Upper lobe of left lung (tissue), 6 donors: ENCODE measurements around the gene MPC1. TPM values are rescaled to one million over a fixed set of nuclear protein-coding genes. Genes with fewer than 3 reads are reported as not detected.
"Not testable (repeated sequence)": the region's sequence is repeated elsewhere in the genome, so short reads cannot be mapped to it uniquely, and the experiment has no call there.

Experiments used
- ATAC-seq, 2 donors: fragments of 200-7000 bp; cut with Tn5 transposase; one replicate each; pipeline ENCODE4 v1.9.1; 2022; ENCODE audit warnings: mild to moderate bottlenecking in 2 of 2, moderate library complexity in 2 of 2; ENCODE audit not compliant: low FRiP score in 2 of 2
- DNase-seq, 2 donors: peaks; one replicate each; pipeline ENCODE4 v3.0.0-alpha.2; 2019 to 2020
- H3K27ac ChIP-seq, 4 donors: fragments of 200-600 bp; sonication (generic); one replicate each; pipeline ENCODE4 v1.5.1; 2016 to 2019
- H3K27me3 ChIP-seq, 4 donors: fragments of 200-600 bp; sonication (generic); one replicate each; pipeline ENCODE4 v1.5.1; 2017 to 2019
- H3K36me3 ChIP-seq, 4 donors: fragments of 200-600 bp; sonication (generic); one replicate each; pipeline ENCODE4 v1.5.1; 2016 to 2019
- H3K4me1 ChIP-seq, 4 donors: fragments of 200-600 bp; sonication (generic); one replicate each; pipeline ENCODE4 v1.5.1; 2018 to 2019
- H3K4me3 ChIP-seq, 4 donors: fragments of 200-600 bp; sonication (generic); one replicate each; pipeline ENCODE4 v1.5.1; 2017 to 2019; ENCODE audit warnings: mild to moderate bottlenecking in 2 of 4, moderate library complexity in 1 of 4
- H3K9me3 ChIP-seq, 4 donors: fragments of 200-600 bp; sonication (generic); one replicate each; pipeline ENCODE4 v1.5.1; 2018 to 2019
- EP300 ChIP-seq, 4 donors: sonication (generic); formaldehyde crosslinking; IDR thresholded peaks; one replicate each; pipeline ENCODE4 v1.5.1; 2017; ENCODE audit warnings: antibody characterized with exemption in 4 of 4, control low read depth in 2 of 4
- POLR2A ChIP-seq, 4 donors: fragments of 450-650 bp; IDR thresholded peaks; one replicate each; pipeline ENCODE4 v1.5.1; 2016 to 2017; ENCODE audit warnings: antibody characterized with exemption in 4 of 4, mild to moderate bottlenecking in 2 of 4
- POLR2AphosphoS5 ChIP-seq, 2 donors: sonication (generic); formaldehyde crosslinking; IDR thresholded peaks; one replicate each; pipeline ENCODE4 v1.5.1; 2017; ENCODE audit warnings: antibody characterized with exemption in 2 of 2
- WGBS, 2 donors: methylation state at CpG; one replicate each; pipeline ENCODE4 v1.1.5; 2017 to 2018; 5-methylcytosine and 5-hydroxymethylcytosine counted together
- total RNA-seq, 6 donors: library from RNA; depleted of rRNA in 4 of 6; stranded (reverse); fragments of >200 nt in 4 of 6; gene quantifications; one replicate each; pipeline versions ENCODE4 v1.1.0 to v1.2.1, GENCODE V29; 2016 to 2021
- TF ChIP-seq, protein P1 (sequence below), 6 experiments: fragments of 450-650 bp in 4 of 6; fragments of 200-600 bp in 2 of 6; sonication (generic) in 2 of 6; IDR thresholded peaks; one replicate each; pipeline ENCODE4 v1.5.1; 2016 to 2019; ENCODE audit warnings: antibody characterized with exemption in 6 of 6
- donor health status: DM: no; HTN: no; CAD: no; lungs with moderate emphysema.
- donor health status: DM: no; HTN: yes; CAD: no; lungs with severe emphysema.

The MPC1 gene
- total RNA-seq, 6 donors from 2014 or later: 17.8 to 74.2 (median 50.7) TPM

- no peak overlapping the region for H3K4me3 ChIP-seq
- no peak for ATAC-seq
- no peaks in the 10 kb centered on the region for H3K9me3 ChIP-seq
- no peaks in the 10 kb centered on the region for H3K4me1 ChIP-seq
- no peak for DNase-seq
- H3K27ac ChIP-seq: no peak overlapping the region
- H3K27me3 ChIP-seq: no peaks in the 10 kb centered on the region
- 65 to 78% methylated on average over 3 of the region's 3 CpGs for WGBS, 2 donors
- peaks cover under 1 to 26% (median 8%) of the 10 kb centered on the region in 4 donors for H3K36me3 ChIP-seq
- TF ChIP-seq POLR2A (IDR thresholded peaks at IDR 0.05) (no peak), POLR2AphosphoS5 (IDR thresholded peaks at IDR 0.05) (no peak), EP300 (IDR thresholded peaks at IDR 0.05) (no peak)
- TF ChIP-seq, protein P1, sequence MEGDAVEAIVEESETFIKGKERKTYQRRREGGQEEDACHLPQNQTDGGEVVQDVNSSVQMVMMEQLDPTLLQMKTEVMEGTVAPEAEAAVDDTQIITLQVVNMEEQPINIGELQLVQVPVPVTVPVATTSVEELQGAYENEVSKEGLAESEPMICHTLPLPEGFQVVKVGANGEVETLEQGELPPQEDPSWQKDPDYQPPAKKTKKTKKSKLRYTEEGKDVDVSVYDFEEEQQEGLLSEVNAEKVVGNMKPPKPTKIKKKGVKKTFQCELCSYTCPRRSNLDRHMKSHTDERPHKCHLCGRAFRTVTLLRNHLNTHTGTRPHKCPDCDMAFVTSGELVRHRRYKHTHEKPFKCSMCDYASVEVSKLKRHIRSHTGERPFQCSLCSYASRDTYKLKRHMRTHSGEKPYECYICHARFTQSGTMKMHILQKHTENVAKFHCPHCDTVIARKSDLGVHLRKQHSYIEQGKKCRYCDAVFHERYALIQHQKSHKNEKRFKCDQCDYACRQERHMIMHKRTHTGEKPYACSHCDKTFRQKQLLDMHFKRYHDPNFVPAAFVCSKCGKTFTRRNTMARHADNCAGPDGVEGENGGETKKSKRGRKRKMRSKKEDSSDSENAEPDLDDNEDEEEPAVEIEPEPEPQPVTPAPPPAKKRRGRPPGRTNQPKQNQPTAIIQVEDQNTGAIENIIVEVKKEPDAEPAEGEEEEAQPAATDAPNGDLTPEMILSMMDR (IDR thresholded peaks at IDR 0.05): no peak
Measured at GRCh38 chr6:166369782-166370181, 13.0 kb downstream of the MPC1 start.

DNA sequence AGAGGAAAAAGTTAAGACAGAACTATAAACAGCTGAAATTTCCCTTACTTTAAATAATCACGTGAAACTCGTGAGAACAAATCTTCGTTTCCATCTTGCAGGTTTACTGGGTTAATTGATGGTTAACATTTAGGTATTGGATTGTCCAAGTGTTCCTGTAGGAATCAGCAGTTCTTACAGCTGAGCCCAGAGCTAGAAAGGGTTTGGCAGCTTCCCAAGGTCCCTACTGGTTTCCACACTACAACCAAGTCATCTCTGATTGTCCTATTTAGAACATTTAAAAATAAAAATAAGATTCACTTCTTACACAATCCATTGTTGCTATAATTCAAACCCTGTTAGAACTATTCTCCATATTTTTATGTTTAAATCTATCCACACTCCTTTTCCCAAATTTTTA lies 15.8 kb downstream of the MPC1 start:
- WGBS, 2 donors: 75 to 92% methylated on average over 3 of the region's 3 CpGs
- no peaks in the 10 kb centered on the region for H3K9me3 ChIP-seq
- H3K27me3 ChIP-seq: no peaks in the 10 kb centered on the region
- TF ChIP-seq POLR2A (IDR thresholded peaks at IDR 0.05): no peak
- no peak for TF ChIP-seq POLR2AphosphoS5 (IDR thresholded peaks at IDR 0.05)
- TF ChIP-seq, protein P1 (IDR thresholded peaks at IDR 0.05): no peak
- no peak for TF ChIP-seq EP300 (IDR thresholded peaks at IDR 0.05)
- DNase-seq (no peak), ATAC-seq (no peak)
- H3K4me3 ChIP-seq: no peak overlapping the region
- no peaks in the 10 kb centered on the region for H3K4me1 ChIP-seq
- no peak overlapping the region for H3K27ac ChIP-seq
- H3K36me3 ChIP-seq: peaks cover 7 to 49% (median 27%) of the 10 kb centered on the region in 4 donors

DNA sequence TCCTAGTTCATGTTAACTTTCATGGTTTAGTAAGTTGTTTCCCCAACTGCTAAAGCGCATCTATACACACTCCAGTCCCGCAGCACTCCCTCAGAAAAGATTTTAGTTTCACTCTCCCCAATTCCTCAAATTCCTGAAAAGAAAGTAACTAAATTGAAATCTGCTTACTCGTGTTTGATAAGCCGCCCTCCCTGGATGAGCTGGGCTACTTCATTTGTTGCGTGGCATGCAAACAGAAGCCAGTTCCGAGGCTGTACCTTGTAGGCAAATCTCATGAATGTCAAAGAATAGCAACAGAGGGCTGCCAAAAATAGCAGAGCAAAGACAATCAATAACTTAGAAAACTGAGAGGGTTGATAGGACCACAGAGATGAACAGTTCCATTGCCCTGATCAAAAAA lies 16.9 kb downstream of the MPC1 start:
- Histone ChIP-seq H3K4me1 (no peaks in the 10 kb centered on the region), H3K9me3 (no peaks in the 10 kb centered on the region), H3K36me3 (peaks cover 7 to 49% (median 27%) of the 10 kb centered on the region in 4 donors), H3K4me3 (no peak overlapping the region), H3K27ac (no peak overlapping the region), H3K27me3 (no peaks in the 10 kb centered on the region)
- DNase-seq (no peak), ATAC-seq (no peak)
- 91 to 92% methylated on average over 6 of the region's 6 CpGs for WGBS, 2 donors
- TF ChIP-seq POLR2A (IDR thresholded peaks at IDR 0.05): no peak
- TF ChIP-seq POLR2AphosphoS5 (IDR thresholded peaks at IDR 0.05): no peak
- TF ChIP-seq EP300 (IDR thresholded peaks at IDR 0.05): no peak
- TF ChIP-seq, protein P1 (IDR thresholded peaks at IDR 0.05): no peak

DNA sequence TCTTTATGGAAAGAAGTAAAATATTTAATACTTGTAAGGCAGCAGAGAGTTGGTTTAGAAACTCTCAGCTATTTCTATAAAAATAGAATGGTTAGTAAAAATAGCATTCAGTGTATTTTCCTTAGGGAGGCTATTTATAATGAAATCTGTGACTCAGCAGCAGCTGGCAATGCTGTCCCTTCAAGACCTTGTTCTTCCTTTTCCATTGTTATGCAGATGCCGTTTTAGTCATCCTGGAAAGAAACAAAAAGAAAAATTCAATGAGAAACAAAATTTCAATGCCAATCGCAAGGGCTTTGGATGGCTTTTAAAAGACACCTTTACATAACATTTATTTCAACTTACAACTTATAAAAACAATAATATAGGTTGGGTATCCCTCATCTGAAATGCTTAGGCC lies 17.5 kb downstream of the MPC1 start:
- Histone ChIP-seq H3K36me3 (peaks cover 7 to 49% (median 27%) of the 10 kb centered on the region in 4 donors), H3K9me3 (no peaks in the 10 kb centered on the region), H3K27me3 (no peaks in the 10 kb centered on the region), H3K4me1 (no peaks in the 10 kb centered on the region), H3K4me3 (no peak overlapping the region), H3K27ac (no peak overlapping the region)
- TF ChIP-seq POLR2A (IDR thresholded peaks at IDR 0.05) (no peak), POLR2AphosphoS5 (IDR thresholded peaks at IDR 0.05) (no peak), EP300 (IDR thresholded peaks at IDR 0.05) (no peak)
- TF ChIP-seq, protein P1 (IDR thresholded peaks at IDR 0.05): no peak
- no peak for DNase-seq
- 63 to 75% methylated on average over 2 of the region's 2 CpGs for WGBS, 2 donors
- ATAC-seq: no peak

DNA sequence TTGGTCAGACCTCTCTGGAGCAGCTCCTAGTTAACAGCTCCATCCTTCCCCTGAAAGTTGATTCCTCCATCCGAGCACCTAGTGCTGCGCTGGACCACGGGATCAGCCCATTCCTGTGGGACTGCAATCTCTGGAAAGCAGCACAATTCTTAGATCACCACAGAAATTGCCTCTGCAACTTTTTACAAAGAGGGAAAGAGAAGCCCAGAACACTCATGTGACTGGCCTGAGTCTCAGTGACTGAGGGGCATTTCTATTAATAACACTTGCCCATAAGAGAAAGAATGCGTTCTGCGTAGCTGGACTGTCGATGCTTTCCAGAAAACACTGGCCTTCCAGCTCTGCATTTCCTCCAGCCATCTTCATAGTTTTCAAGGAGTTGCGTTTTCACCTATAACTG lies 18.3 kb downstream of the MPC1 start:
- no peak overlapping the region for H3K27ac ChIP-seq
- no peaks in the 10 kb centered on the region for H3K4me1 ChIP-seq
- H3K36me3 ChIP-seq: peaks cover 7 to 49% (median 27%) of the 10 kb centered on the region in 4 donors
- WGBS, 2 donors: 87 to 93% methylated on average over 7 of the region's 7 CpGs
- no peak overlapping the region for H3K4me3 ChIP-seq
- no peaks in the 10 kb centered on the region for H3K27me3 ChIP-seq
- DNase-seq (no peak), ATAC-seq (no peak)
- no peaks in the 10 kb centered on the region for H3K9me3 ChIP-seq
- no peak for TF ChIP-seq POLR2AphosphoS5 (IDR thresholded peaks at IDR 0.05)
- TF ChIP-seq, protein P1 (IDR thresholded peaks at IDR 0.05): no peak
- TF ChIP-seq EP300 (IDR thresholded peaks at IDR 0.05): no peak
- no peak for TF ChIP-seq POLR2A (IDR thresholded peaks at IDR 0.05)

DNA sequence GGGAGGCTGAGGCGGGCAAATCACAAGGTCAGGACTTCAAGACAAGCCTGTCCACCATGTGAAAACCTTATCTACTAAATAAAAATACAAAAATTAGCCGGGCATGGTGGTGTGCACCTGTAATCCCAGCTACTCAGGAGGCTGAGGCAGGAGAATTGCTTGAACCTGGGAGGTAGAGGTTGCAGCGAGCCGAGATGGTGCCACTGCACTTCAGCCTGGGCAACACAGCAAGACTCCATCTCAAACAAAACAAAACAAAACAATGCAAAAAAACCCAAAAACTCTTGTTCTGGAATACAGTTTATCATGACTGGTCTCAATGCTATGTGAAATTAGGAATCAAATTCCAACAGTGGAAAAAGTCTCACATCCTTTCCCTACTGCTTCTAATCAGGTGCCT lies 20.3 kb downstream of the MPC1 start:
- ATAC-seq, H3K27me3 ChIP-seq, H3K4me1 ChIP-seq, H3K9me3 ChIP-seq, H3K27ac ChIP-seq, DNase-seq, H3K4me3 ChIP-seq: not testable (repeated sequence)
- whole genome bisulfite sequencing, 2 donors: 90 to 98% methylated on average over 4 of the region's 4 CpGs
- peaks cover 7 to 46% (median 27%) of the 10 kb centered on the region in 4 donors for H3K36me3 ChIP-seq
